ENCODE results near the gene LRRC45. TPM values are rescaled to one million over a fixed set of nuclear protein-coding genes. Genes with fewer than 3 reads are reported as not detected.

The LRRC45 gene
- total and polyA plus RNA-seq, 9 of the 15 experiments (the other 6 are each of a cell fraction or from before 2014, with no cell fraction given) = 3.5 to 21.5 (median 11.2) TPM; not detected in 2

DNA sequence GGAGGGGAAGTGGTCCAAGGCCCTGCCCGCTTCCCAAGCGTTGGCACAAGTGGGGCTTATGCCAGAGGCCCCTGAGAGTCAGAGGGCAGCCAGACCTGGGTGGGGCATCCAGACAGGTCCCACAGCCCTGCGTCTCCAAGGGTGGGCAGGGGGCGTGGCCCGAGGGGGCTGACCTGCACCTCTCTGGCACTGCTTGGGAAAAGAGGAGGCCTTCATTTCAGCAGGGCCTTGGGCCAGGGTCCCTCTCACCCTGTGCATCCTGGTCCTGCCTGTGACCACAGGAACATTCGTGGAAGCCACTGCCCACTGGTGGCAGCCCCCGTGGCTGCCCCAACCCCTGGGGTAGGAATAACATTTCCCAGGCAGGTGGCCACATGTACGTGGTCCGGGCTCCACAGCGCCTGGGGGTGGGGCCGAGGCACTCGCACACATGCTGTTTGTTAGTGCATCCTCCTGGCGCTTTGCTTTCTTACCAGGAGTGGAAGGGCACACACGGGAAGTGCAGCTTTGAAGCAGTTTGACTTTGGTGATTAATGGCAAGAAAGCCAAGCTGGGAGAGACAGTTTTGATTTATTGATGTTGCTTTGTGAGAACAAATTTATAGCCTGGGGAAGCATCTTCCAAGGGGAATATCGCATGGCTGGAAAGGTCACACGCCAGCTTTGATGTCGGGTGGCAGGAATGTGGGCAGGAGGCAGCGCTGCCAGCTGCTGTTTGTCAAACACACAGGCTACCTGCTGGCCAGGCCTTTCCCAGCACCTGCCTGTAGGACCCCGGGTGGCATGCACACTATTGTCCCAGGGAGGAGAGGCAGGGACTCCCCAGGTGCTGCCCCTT, 4.7 kb upstream of the LRRC45 start (continued):
- TF ChIP-seq ZNF253 (CRISPR knock-in tag; conservative IDR thresholded peaks at IDR 0.05) (no peak), ZNF197 (CRISPR knock-in tag; IDR thresholded peaks at IDR 0.05; ENCODE audit: low read depth) (no peak), HDAC1 (IDR thresholded peaks at IDR 0.05) (no peak), MEIS2 (IDR thresholded peaks at IDR 0.05; ENCODE audit: partially characterized antibody) (peak; percentile 49), SMARCE1 (IDR thresholded peaks at IDR 0.05) (no peak), TCF15 (CRISPR knock-in tag; IDR thresholded peaks at IDR 0.05) (no peak), ADNP (tag; IDR thresholded peaks at IDR 0.05) (no peak), FOXA1 (IDR thresholded peaks at IDR 0.05; ENCODE audit: borderline replicate concordance) (no peak), ZBTB9 (CRISPR knock-in tag; IDR thresholded peaks at IDR 0.05) (peak; percentile 89; the same call in 1 of the 2 replicates), BRCA1 (IDR thresholded peaks at IDR 0.05) (no peak), BRCA1 (CRISPR knock-in tag; IDR thresholded peaks at IDR 0.05) (no peak), U2AF1 (optimal IDR thresholded peaks at IDR 0.05; ENCODE audit: low read depth, low read length) (no peak), ZNF551 (CRISPR knock-in tag; IDR thresholded peaks at IDR 0.05) (no peak), ATF1 (CRISPR knock-in tag; IDR thresholded peaks at IDR 0.05) (no peak), ATF1 (tag; IDR thresholded peaks at IDR 0.05) (no peak), NR4A1 (CRISPR knock-in tag; IDR thresholded peaks at IDR 0.05) (no peak), NR4A1 (tag; IDR thresholded peaks at IDR 0.05) (no peak), HBP1 (CRISPR knock-in tag; IDR thresholded peaks at IDR 0.05) (no peak), ZNF324 (CRISPR knock-in tag; IDR thresholded peaks at IDR 0.05) (no peak)
- TF ChIP-seq, protein P1, sequence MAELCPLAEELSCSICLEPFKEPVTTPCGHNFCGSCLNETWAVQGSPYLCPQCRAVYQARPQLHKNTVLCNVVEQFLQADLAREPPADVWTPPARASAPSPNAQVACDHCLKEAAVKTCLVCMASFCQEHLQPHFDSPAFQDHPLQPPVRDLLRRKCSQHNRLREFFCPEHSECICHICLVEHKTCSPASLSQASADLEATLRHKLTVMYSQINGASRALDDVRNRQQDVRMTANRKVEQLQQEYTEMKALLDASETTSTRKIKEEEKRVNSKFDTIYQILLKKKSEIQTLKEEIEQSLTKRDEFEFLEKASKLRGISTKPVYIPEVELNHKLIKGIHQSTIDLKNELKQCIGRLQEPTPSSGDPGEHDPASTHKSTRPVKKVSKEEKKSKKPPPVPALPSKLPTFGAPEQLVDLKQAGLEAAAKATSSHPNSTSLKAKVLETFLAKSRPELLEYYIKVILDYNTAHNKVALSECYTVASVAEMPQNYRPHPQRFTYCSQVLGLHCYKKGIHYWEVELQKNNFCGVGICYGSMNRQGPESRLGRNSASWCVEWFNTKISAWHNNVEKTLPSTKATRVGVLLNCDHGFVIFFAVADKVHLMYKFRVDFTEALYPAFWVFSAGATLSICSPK (IDR thresholded peaks at IDR 0.05; ENCODE audit: borderline replicate concordance) = no peak
- TF ChIP-seq, protein P2, sequence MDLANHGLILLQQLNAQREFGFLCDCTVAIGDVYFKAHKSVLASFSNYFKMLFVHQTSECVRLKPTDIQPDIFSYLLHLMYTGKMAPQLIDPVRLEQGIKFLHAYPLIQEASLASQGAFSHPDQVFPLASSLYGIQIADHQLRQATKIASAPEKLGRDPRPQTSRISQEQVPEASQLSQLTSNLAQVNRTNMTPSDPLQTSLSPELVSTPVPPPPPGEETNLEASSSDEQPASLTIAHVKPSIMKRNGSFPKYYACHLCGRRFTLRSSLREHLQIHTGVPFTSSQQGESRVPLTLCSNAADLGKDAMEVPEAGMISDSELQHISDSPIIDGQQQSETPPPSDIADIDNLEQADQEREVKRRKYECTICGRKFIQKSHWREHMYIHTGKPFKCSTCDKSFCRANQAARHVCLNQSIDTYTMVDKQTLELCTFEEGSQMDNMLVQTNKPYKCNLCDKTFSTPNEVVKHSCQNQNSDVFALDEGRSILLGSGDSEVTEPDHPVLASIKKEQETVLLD (IDR thresholded peaks at IDR 0.05) = no peak
